ENCODE measurements around the gene CBARP.

GRCh38 chr19:1284293-1284978 is 46.6 kb upstream of the CBARP start:
- TF ChIP-seq CTCF (IDR thresholded peaks at IDR 0.05; ENCODE audit: low read depth, low read length, missing input control) (no peak), REST (IDR thresholded peaks at IDR 0.05) (peak; percentile 11), MAX (IDR thresholded peaks at IDR 0.05) (peak; percentile 75), GABPA (IDR thresholded peaks at IDR 0.05 in 1 of 2, conservative IDR thresholded peaks at IDR 0.05 in 1 of 2) (no peak), JUND (IDR thresholded peaks at IDR 0.05) (no peak), EGR1 (IDR thresholded peaks at IDR 0.05; ENCODE audit: low read depth in 2 of 2) (peak in 1 of 2 donors; percentile 8), ZBTB33 (IDR thresholded peaks at IDR 0.05) (no peak), NR2F2 (IDR thresholded peaks at IDR 0.05) (no peak)

Data from liver (tissue), 3 donors.